SU-DHL-6 (cell line): ENCODE results near the gene EPHB2.

Experiments used
- EZH2phosphoT487 ChIP-seq: fragments of 200-600 bp; sonication (generic), shearing (Covaris generic); conservative IDR thresholded peaks from 2 replicates; pipeline ENCODE4 v1.6.1; 2018; ENCODE audit warnings: mild to moderate bottlenecking, antibody characterized with exemption, low read length, moderate library complexity, mixed read lengths
- TF ChIP-seq, protein P1 (sequence below): fragments of 200-600 bp; sonication (generic); IDR thresholded peaks from one replicate; pipeline ENCODE4 v1.5.1; 2017; ENCODE audit warnings: antibody characterized with exemption, mild to moderate bottlenecking, low read length, moderate library complexity; ENCODE audit not compliant: insufficient read depth, poor library complexity, severe bottlenecking

DNA sequence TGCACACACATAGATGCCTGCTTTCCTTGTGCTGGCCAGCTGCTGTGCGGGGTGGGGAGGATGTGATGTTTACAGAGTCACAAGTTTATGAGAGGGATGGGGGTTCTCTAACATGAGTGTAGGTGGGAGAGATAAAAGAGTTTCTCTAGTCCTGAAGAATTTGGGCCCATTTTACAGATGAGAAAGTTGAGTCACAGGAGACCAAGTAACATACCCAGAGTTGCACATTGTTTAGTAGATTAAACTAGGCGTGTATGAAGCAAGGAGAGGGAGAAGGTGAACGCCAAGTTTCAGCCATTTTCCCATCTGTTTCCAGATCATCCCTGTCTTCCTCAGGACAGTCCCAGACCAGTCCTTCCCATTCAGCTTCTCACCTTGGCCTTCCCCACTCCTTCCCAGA lies 126.7 kb downstream of the EPHB2 start:
- TF ChIP-seq, protein P1, sequence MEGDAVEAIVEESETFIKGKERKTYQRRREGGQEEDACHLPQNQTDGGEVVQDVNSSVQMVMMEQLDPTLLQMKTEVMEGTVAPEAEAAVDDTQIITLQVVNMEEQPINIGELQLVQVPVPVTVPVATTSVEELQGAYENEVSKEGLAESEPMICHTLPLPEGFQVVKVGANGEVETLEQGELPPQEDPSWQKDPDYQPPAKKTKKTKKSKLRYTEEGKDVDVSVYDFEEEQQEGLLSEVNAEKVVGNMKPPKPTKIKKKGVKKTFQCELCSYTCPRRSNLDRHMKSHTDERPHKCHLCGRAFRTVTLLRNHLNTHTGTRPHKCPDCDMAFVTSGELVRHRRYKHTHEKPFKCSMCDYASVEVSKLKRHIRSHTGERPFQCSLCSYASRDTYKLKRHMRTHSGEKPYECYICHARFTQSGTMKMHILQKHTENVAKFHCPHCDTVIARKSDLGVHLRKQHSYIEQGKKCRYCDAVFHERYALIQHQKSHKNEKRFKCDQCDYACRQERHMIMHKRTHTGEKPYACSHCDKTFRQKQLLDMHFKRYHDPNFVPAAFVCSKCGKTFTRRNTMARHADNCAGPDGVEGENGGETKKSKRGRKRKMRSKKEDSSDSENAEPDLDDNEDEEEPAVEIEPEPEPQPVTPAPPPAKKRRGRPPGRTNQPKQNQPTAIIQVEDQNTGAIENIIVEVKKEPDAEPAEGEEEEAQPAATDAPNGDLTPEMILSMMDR: no peak
- no peak for TF ChIP-seq EZH2phosphoT487
